ENCODE data around the gene GLYATL1B. TPM values are rescaled to one million over a fixed set of nuclear protein-coding genes. Genes with fewer than 3 reads are reported as not detected.
A peak's percentile ranks its signal among the peaks of the same experiment; 100 is the strongest.
"Not testable (repeated sequence)": the region's sequence is repeated elsewhere in the genome, so short reads cannot be mapped to it uniquely, and the experiment has no call there.

The GLYATL1B gene
- total RNA-seq: not detected

- DNase-seq (ENCODE audit: low spot score): not testable (repeated sequence)
These were observed at the start of gene GLYATL1B for GRCh38 chr11:59086007-59086406. Gene GLYATL1B, plus strand, starts transcription at chr11:59086307. Its CDS starts 0 bp downstream, at chr11:59086307.

- not testable (repeated sequence) for DNase-seq (ENCODE audit: low spot score)
These were observed 49.6 kb upstream of the GLYATL1B start for GRCh38 chr11:59036542-59036941.

GRCh38 chr11:59037434-59037833 lies 48.7 kb upstream of the GLYATL1B start:
- not testable (repeated sequence) for DNase-seq (ENCODE audit: low spot score)

- DNase-seq (ENCODE audit: low spot score): no peak
These were observed 45.5 kb upstream of the GLYATL1B start for GRCh38 chr11:59040607-59041006.

- not testable (repeated sequence) for DNase-seq (ENCODE audit: low spot score)
These were observed 34.7 kb upstream of the GLYATL1B start for GRCh38 chr11:59051383-59051782.

- not testable (repeated sequence) for DNase-seq (ENCODE audit: low spot score)
These were observed 33.8 kb upstream of the GLYATL1B start for GRCh38 chr11:59052355-59052754.

GRCh38 chr11:59053387-59053786 lies 32.7 kb upstream of the GLYATL1B start:
- DNase-seq (ENCODE audit: low spot score): peak; percentile 63

GRCh38 chr11:59058120-59059033 lies 27.7 kb upstream of the GLYATL1B start:
- peak; percentile 78 for DNase-seq (ENCODE audit: low spot score)

GRCh38 chr11:59060096-59060495 lies 26.0 kb upstream of the GLYATL1B start:
- not testable (repeated sequence) for DNase-seq (ENCODE audit: low spot score)

- DNase-seq (ENCODE audit: low spot score): no peak
These were observed 23.2 kb upstream of the GLYATL1B start for GRCh38 chr11:59062602-59063529.

GRCh38 chr11:59063996-59064727 lies 21.9 kb upstream of the GLYATL1B start:
- not testable (repeated sequence) for DNase-seq (ENCODE audit: low spot score)

GRCh38 chr11:59069087-59069486 lies 17.0 kb upstream of the GLYATL1B start:
- no peak for DNase-seq (ENCODE audit: low spot score)

- DNase-seq (ENCODE audit: low spot score): no peak
These were observed 9.1 kb upstream of the GLYATL1B start for GRCh38 chr11:59076876-59077571.

GRCh38 chr11:59078435-59078834 lies 7.7 kb upstream of the GLYATL1B start:
- no peak for DNase-seq (ENCODE audit: low spot score)

- no peak for DNase-seq (ENCODE audit: low spot score)
These were observed 7.0 kb upstream of the GLYATL1B start for GRCh38 chr11:59079086-59079485.

- DNase-seq (ENCODE audit: low spot score): not testable (repeated sequence)
These were observed 5.7 kb upstream of the GLYATL1B start for GRCh38 chr11:59080421-59080820.

- DNase-seq (ENCODE audit: low spot score): not testable (repeated sequence)
These were observed 4.6 kb upstream of the GLYATL1B start for GRCh38 chr11:59081430-59082020.

- no peak for DNase-seq (ENCODE audit: low spot score)
These were observed 2.1 kb downstream of the GLYATL1B start for GRCh38 chr11:59088162-59088561.

- DNase-seq (ENCODE audit: low spot score): not testable (repeated sequence)
These were observed 7.5 kb downstream of the GLYATL1B start for GRCh38 chr11:59093576-59093975.

- DNase-seq (ENCODE audit: low spot score): not testable (repeated sequence)
These were observed 9.1 kb downstream of the GLYATL1B start for GRCh38 chr11:59095225-59095624.

All from mucosa of gallbladder (tissue), 1 donor.